ENCODE measurements around the gene TIMP2.

DNA sequence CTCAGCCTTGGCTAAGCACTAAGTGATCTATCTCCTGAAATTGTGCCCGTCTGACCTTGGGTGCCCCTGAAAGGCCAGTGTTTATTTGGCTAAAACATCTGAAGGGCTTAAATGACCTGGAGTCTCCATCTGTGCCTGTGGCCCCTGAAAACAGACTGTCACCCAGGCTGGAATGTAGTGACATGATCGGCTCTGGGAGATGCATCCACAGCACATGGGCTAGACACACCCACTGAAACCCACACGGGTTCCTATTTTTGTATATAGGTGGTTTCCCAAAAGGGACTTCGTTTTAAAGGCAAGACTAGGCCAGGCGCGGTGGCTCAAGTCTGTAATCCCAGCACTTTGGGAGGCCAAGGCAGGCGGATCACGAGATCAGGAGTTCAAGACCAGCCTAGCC, 35.7 kb downstream of the TIMP2 start:
- TF ChIP-seq POLR2A (IDR thresholded peaks at IDR 0.05; ENCODE audit: insufficient read depth in 1 of 2, low read depth in 2 of 2, low read length in 2 of 2) (no peak), KAT2B (IDR thresholded peaks at IDR 0.05; ENCODE audit: borderline replicate concordance, low read depth, low read length) (no peak), ZFP90 (CRISPR knock-in tag; IDR thresholded peaks at IDR 0.05; ENCODE audit: borderline replicate concordance) (no peak), SMARCC2 (IDR thresholded peaks at IDR 0.05) (no peak), ZNF558 (CRISPR knock-in tag; IDR thresholded peaks at IDR 0.05; ENCODE audit: borderline replicate concordance) (no peak), HOXA7 (CRISPR knock-in tag; IDR thresholded peaks at IDR 0.05) (no peak), EED (CRISPR knock-in tag; IDR thresholded peaks at IDR 0.05) (no peak), ZBTB7A (CRISPR knock-in tag; IDR thresholded peaks at IDR 0.05) (no peak)
- TF ChIP-seq, protein P1, sequence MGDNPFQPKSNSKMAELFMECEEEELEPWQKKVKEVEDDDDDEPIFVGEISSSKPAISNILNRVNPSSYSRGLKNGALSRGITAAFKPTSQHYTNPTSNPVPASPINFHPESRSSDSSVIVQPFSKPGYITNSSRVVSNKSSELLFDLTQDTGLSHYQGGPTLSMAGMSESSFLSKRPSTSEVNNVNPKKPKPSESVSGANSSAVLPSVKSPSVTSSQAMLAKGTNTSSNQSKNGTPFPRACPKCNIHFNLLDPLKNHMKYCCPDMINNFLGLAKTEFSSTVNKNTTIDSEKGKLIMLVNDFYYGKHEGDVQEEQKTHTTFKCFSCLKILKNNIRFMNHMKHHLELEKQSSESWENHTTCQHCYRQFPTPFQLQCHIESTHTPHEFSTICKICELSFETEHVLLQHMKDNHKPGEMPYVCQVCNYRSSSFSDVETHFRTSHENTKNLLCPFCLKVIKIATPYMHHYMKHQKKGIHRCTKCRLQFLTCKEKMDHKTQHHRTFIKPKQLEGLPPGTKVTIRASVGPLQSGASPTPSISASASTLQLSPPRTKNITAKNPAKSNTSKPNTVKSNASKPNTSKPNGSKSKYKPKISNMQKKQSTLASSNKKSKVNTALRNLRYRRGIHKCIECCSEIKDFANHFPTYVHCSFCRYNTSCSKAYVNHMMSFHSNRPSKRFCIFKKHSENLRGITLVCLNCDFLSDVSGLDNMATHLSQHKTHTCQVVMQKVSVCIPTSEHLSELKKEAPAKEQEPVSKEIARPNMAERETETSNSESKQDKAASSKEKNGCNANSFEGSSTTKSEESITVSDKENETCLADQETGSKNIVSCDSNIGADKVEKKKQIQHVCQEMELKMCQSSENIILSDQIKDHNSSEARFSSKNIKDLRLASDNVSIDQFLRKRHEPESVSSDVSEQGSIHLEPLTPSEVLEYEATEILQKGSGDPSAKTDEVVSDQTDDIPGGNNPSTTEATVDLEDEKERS (CRISPR knock-in tag; IDR thresholded peaks at IDR 0.05): no peak
- TF ChIP-seq, protein P2, sequence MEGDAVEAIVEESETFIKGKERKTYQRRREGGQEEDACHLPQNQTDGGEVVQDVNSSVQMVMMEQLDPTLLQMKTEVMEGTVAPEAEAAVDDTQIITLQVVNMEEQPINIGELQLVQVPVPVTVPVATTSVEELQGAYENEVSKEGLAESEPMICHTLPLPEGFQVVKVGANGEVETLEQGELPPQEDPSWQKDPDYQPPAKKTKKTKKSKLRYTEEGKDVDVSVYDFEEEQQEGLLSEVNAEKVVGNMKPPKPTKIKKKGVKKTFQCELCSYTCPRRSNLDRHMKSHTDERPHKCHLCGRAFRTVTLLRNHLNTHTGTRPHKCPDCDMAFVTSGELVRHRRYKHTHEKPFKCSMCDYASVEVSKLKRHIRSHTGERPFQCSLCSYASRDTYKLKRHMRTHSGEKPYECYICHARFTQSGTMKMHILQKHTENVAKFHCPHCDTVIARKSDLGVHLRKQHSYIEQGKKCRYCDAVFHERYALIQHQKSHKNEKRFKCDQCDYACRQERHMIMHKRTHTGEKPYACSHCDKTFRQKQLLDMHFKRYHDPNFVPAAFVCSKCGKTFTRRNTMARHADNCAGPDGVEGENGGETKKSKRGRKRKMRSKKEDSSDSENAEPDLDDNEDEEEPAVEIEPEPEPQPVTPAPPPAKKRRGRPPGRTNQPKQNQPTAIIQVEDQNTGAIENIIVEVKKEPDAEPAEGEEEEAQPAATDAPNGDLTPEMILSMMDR (CRISPR knock-in tag; IDR thresholded peaks at IDR 0.05): no peak
- TF ChIP-seq, protein P3, sequence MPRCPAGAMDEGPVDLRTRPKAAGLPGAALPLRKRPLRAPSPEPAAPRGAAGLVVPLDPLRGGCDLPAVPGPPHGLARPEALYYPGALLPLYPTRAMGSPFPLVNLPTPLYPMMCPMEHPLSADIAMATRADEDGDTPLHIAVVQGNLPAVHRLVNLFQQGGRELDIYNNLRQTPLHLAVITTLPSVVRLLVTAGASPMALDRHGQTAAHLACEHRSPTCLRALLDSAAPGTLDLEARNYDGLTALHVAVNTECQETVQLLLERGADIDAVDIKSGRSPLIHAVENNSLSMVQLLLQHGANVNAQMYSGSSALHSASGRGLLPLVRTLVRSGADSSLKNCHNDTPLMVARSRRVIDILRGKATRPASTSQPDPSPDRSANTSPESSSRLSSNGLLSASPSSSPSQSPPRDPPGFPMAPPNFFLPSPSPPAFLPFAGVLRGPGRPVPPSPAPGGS (CRISPR knock-in tag; IDR thresholded peaks at IDR 0.05): no peak
- TF ChIP-seq, protein P4, sequence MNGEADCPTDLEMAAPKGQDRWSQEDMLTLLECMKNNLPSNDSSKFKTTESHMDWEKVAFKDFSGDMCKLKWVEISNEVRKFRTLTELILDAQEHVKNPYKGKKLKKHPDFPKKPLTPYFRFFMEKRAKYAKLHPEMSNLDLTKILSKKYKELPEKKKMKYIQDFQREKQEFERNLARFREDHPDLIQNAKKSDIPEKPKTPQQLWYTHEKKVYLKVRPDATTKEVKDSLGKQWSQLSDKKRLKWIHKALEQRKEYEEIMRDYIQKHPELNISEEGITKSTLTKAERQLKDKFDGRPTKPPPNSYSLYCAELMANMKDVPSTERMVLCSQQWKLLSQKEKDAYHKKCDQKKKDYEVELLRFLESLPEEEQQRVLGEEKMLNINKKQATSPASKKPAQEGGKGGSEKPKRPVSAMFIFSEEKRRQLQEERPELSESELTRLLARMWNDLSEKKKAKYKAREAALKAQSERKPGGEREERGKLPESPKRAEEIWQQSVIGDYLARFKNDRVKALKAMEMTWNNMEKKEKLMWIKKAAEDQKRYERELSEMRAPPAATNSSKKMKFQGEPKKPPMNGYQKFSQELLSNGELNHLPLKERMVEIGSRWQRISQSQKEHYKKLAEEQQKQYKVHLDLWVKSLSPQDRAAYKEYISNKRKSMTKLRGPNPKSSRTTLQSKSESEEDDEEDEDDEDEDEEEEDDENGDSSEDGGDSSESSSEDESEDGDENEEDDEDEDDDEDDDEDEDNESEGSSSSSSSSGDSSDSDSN (CRISPR knock-in tag; IDR thresholded peaks at IDR 0.05): no peak
